Measurements from ENCODE around the gene TDP2.

The TDP2 gene, protein sequence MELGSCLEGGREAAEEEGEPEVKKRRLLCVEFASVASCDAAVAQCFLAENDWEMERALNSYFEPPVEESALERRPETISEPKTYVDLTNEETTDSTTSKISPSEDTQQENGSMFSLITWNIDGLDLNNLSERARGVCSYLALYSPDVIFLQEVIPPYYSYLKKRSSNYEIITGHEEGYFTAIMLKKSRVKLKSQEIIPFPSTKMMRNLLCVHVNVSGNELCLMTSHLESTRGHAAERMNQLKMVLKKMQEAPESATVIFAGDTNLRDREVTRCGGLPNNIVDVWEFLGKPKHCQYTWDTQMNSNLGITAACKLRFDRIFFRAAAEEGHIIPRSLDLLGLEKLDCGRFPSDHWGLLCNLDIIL

DNA sequence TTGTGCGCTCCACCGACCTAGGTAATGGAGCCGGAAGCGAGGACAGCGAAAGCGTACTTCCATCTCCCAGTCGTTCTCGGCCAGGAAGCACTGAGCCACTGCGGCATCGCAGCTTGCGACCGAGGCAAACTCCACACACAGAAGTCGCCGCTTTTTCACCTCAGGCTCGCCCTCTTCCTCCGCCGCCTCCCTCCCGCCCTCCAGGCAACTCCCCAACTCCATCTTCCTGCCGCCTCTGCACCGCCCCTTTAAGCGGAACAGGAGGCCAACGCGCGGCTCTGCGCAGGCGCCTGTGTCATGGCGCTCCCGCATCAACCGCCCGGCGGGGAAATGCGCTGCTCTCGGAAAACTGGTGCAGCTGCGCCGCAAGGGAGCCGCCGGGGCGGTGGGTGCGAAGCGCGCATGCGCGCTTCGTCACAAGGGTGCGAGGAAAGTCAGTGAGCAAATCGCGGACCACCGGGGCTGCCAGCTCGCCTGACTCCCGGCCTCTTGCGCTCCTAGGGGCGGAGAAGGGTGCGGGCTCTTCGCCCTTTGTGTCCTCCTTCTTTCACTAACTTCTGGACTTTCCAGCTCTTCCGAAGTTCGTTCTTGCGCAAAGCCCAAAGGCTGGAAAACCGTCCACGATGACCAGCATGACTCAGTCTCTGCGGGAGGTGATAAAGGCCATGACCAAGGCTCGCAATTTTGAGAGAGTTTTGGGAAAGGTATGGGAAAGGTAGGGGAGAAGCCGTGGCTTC is at the start of gene TDP2, which contains the start of gene ACOT13:
TSS of gene TDP2 (minus strand) at position 259 of the 737 bp plus-strand sequence. CDS start at position 222, 37 bp downstream.
TSS of gene ACOT13 (plus strand) at position 437 of the 737 bp plus-strand sequence. CDS start at position 624, 187 bp downstream.
- in situ Hi-C loops (cut with MboI; ENCODE audit: low sequenced_read_pairs), result no loop called here

DNA sequence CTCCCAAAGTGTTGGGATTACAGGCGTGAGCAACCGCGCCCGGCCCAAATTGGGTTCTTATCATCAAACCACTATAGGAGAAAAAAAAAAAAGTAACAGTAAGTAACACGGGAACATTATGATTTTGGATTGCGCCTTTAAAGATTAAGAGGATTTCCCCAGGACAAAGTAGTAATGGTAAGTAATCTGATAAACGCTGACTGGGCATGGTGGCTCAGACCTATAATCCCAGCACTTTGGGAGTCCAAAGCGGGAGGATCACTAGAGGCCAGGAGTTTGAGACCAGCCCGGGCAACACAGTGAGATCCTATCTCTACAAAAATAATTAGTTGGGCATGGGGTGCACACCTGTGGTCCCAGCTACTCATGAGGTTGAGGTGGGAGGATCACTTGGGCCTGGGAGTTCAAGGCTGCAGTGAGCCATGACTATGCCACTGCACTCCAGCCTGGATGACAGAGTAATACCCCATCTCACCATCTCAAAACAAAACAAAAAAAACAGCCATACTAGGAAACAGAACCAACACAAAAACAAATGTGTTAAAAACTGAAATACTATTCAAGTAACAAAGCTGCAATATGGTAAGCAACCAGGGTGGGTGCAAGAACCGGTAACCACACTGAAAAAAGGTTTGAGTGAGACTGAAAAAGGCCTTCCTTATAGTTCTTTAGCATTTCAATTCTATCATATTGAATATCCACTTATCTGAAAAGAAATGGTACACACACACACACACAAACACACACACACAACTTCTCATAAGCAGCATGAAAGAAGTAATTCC is 44.0 kb upstream of the TDP2 start:
- in situ Hi-C loops (cut with MboI; ENCODE audit: low sequenced_read_pairs), result no loop called here

DNA sequence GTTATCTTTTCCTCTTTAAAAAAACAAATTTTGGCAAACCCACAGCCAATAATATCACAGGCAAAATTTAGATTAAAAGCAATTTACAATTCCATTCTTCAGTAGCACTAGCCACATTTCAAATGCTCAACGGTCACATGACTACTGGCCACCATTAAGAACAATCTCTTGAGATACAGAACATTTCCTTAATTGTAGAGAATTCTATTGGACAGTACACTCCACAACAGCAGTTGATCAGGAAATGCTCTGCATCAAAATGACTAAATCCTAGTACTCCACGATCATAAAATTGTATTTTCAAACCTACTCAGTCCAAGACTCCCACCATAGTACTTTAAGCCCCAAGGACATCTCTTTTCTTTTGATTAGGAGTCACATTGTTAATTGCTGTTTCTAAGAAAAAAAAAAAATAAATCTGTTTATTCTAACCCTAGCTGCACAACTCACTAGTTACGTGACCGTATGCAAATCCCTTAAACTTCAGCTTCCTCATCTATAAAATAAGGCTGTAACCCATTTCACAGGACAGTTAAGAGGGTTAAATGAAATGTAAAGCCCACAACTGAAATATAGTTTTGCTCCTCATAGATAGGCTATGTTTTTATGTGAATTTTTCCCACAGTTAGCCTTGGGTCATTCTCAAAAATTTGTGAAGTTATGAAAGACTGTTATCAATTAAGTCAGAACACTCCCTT is 42.5 kb upstream of the TDP2 start:
- in situ Hi-C loops (cut with MboI; ENCODE audit: low sequenced_read_pairs), result no loop called here

DNA sequence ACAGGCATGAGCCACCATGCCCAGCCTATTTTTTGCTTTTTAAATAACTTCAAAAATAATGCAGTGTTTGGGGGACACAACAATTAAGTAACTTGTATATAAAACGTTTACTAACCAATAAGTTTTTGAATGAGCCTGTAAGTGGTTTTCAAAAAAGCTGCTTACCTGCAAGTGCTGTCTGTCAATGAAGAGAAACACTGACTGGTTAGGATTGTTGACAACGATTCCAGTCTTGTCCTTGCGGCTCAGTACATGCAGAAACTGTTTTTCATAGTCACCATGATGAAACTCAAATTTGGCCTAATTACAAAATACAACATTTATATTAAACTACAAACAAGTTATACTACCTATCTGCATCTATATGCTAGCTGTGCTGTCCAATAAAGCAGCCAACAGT is 41.9 kb upstream of the TDP2 start:
- in situ Hi-C loops (cut with MboI; ENCODE audit: low sequenced_read_pairs), result no loop called here

DNA sequence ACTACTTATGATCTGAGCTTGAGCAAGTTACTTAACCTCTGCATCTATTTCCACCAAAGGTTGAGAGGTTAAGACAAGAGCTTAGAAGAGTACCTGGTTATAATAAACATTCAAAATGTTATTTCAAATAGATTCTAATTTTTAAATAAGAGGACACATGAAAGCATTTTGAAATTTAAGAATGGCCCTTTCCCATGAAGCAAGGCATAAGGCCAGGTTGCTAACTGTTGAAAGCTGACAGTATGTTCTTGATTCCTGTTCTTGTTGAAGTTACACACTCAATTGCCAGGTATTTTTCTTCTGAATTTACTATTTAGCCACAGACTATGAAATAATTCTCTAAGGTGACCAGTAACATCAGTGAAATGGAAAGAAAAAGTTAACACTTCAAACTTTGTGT is 37.8 kb upstream of the TDP2 start:
- in situ Hi-C loops (cut with MboI; ENCODE audit: low sequenced_read_pairs), result no loop called here

DNA sequence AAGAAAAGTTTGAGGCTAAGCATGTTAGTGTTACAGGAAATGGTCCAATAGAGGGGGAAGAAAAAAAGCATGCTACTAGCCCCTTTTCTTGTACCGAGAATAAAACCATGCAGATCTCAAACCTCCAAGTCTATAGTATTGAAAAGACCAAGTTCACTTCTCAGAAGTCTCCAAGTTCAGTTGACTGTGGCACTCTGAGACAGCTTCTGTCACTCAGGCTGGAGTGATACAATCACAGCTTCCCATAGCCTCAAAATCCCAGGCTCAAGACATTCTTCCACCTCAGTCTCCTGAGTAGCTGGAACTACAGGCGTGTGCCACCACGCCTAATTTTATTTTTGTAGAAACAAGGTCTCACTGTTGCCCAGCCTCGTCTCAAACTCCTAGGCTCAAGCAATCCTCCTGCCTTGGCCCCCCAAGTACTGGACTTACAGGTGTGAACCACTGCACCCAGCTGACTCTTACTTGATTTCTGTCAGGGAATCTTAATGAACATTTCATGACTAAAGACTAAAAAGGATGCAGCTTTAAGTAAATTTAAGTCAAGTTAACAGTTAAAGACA is 36.1 kb upstream of the TDP2 start:
- in situ Hi-C loops (cut with MboI; ENCODE audit: low sequenced_read_pairs), result no loop called here

DNA sequence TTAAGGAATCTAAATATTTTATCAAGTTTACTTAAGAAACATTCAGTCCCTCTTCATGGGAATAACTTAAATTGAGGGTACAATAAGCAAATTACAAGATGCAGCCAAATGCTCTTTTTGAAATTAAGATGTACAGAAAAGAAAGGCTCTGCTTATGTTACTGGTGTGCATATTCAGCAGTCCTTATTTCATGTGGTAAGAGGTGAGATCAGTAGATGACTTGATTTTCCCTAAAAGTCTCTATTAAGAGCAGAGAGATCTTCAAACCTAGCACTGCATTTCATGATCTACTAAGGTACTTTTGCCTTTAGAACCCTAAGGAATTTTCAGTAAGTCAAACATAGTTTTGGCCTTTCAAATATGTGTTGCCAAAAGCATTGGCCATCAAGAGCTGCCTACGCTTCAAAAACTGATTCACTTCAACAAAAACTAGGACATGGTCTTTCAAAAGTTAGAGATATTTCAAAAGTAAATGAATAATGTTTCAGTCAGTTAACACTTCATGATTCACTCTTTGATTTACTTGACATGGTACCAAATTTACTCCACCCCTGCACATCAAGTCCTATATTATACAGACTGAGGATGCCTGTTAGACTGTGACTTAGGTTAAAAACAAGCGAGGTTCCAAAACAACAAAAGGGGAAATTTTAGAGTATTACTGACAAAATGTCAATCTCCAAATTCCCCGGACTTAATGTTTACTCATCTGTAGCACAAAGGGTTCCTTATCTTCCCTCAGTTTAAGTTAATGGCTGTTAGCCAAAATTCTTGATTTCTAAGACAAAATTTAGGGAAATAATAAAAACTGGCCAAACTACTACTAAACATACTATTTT is 33.0 kb upstream of the TDP2 start:
- in situ Hi-C loops (cut with MboI; ENCODE audit: low sequenced_read_pairs), result loop anchor here (10.0 kb wide), 1 partner anchor 125 kb away; no protein-coding TSS in a partner anchor

DNA sequence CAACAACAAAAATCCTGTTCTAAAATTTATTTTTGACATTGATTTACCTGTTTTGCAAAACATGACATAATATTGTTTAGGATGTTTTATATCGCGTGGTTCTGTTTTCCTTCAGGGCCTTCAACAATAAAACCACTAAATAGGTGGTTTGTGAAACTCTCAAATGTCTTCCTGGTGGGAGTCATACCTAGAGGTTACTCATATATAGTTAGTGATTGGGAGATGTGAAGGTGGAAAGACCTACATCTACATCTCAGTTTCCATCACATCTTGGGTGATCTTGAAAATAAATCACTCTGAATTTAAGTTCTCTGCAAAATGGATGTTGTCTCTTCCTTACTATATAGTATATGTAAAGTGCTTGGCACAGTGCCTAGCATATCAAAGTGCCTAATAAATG is 29.4 kb upstream of the TDP2 start:
- in situ Hi-C loops (cut with MboI; ENCODE audit: low sequenced_read_pairs), result loop anchor here (10.0 kb wide), 1 partner anchor 121 kb away; no protein-coding TSS in a partner anchor

DNA sequence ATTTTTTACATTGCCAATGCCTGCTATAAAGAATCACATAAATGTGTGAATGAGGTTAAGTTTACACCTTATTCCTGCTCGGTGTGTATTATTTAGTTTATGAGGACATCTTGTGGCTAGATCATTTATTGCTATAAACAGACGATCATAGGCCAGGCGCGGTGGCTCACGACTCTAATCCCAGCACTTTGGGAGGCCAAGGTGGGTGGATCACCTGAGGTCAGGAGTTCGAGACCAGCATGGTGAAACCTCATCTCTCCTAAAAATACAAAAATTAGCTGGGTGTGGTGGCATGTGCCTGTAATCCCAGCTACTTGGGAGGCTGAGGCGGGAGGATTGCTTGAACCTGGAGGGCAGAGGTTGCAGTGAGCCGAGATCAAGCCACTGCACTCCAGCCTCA is 28.9 kb upstream of the TDP2 start:
- in situ Hi-C loops (cut with MboI; ENCODE audit: low sequenced_read_pairs), result loop anchor here (10.0 kb wide), 1 partner anchor 121 kb away; no protein-coding TSS in a partner anchor

DNA sequence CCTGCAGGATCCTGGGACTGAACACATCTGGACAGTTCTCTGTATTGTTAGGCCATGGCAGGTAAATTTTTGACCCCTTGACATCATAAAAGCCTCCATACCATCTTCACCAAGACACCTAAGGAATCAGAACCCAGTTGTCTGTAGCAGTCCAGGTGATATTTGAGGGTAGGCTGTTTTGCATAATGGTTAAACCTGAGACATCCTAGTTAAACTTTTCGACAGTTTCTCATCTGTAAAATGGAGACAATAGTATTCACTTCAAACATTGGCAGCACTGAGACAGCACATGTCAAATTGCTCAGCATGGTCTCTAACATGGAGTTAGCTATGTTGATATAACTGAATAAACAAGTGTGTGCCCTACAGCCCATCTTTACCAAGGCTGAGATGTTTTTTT is 27.5 kb upstream of the TDP2 start:
- in situ Hi-C loops (cut with MboI; ENCODE audit: low sequenced_read_pairs), result loop anchor here (10.0 kb wide), 1 partner anchor 119 kb away; no protein-coding TSS in a partner anchor

DNA sequence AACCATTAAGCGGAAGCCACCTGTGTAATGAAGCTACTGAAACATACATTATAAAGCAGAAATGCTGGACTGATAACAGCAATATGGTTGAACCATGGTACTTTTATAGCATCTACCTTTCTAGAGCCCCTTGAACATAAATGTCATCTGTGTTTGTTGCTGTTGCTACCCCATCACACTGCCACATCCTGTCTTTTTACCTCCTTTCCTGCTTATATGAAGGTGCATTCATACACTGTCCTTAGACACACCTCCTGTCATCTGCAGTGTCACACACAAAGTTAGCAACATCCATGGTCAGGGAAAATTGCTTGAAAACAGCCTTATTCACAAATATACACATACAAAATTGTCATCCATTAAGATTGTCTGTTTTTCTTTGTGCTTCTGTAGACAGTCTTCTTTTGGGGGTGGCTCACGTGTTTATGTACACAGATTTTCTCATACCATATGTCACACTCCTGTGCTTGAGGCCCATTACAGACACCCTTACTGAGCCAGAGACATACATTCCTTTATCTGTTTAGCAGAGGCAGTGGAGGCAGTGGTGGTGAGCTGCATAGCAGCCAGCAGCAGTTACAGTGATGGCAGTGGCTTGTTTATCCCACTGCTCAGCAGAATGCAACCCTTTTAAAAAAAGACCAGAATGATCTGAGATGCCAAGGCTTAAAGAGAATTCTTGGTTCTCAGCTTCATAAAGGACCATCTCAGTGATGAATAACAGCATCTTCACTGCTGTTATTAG is 26.3 kb upstream of the TDP2 start:
- in situ Hi-C loops (cut with MboI; ENCODE audit: low sequenced_read_pairs), result loop anchor here (10.0 kb wide), 1 partner anchor 118 kb away; no protein-coding TSS in a partner anchor

DNA sequence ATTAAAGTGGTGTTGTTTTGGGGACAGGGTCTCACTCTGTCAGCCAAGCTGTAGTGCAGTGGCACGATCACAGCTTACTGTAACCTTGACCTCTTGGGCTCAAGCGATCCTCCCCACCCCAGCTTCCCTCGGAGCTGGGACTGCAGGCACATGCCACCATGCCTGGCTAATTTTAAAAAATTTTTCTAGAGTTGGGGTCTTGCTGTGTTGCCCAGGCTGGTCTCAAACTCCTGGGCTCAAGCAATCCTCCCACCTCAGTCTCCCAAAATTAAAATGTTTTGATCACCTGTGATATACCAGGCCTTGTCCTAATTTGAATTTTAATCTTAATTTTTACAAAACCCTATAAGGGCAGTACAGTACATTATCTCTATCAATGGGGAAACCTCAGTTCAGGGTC is 25.7 kb upstream of the TDP2 start:
- in situ Hi-C loops (cut with MboI; ENCODE audit: low sequenced_read_pairs), result loop anchor here (10.0 kb wide), 1 partner anchor 118 kb away; no protein-coding TSS in a partner anchor

DNA sequence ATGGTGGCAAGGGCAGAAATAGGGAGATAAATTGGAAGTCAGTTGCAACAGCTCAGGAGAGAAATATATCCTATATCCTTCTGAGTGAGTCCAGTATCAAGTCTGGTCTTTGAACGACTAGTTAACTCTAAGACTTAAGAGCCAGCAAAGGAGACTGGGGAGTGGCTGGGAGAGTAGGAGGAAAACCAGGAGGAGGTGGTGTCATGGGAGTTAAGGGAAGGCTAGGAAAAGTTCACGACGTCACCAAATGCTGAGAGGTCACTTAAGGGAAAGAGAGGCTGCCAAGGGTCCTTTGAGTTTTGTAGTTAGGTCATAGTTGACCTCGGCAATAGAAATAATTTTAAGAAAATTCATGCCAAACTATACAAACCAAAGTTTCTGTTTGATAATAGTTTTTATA is 25.3 kb upstream of the TDP2 start:
- in situ Hi-C loops (cut with MboI; ENCODE audit: low sequenced_read_pairs), result loop anchor here (10.0 kb wide), 1 partner anchor 117 kb away; no protein-coding TSS in a partner anchor

DNA sequence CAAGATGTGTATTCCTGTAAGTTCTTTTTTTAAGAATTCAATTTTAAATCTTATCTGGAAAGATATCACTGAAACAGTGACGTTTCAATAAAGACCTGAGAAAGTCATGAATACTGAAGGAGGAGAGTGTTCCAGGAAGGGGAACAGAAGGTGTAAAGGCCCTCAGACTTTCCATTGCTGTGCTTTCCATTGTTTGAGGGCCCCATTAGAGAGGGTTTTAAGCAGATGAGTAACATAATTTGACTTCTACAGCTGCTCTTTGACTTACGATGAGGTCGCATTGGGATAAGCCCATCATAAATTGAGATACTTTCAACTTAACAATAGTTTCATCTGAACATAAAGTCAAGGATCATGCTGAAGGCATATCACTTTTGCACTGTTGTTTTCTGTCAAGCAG is 24.9 kb upstream of the TDP2 start:
- in situ Hi-C loops (cut with MboI; ENCODE audit: low sequenced_read_pairs), result loop anchor here (10.0 kb wide), 1 partner anchor 117 kb away; no protein-coding TSS in a partner anchor

DNA sequence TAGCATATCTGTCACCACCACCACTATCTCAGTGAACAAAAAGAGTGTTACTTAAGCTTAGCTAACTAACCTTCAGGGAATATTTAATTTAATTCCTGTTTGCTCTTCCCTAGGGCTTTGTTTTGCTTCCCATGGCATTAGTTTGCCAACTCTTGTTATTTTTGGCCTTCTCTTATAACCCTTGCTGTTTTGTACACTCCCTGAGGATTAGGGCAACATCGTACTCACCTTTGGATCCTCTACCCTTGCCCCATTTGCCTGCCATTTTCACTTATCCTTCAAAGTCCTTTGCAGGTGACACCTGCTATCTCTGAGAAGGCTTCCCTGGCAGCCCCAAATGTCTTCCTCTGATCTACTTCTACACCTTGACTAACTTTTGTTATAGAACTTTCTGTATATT is 23.9 kb upstream of the TDP2 start:
- in situ Hi-C loops (cut with MboI; ENCODE audit: low sequenced_read_pairs), result loop anchor here (10.0 kb wide), 1 partner anchor 116 kb away; no protein-coding TSS in a partner anchor

DNA sequence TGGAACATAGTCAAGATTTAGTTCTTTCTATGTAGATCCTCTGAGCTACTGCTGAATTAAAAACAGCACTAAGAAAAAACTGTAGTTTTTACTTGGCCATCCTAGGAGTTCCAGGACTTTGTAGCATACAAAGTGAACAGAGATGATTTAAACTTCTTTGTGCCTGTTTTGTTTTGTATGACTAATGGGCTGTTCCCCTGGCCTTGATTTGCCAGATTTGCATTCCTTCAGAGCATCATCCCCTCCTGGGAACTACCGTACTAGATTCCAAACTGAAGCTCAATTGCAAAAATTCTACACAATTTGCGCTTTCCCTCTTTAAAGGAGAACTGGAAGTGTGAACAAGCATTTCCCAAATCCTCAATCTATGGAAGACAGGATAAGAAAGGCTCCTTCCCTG is 23.3 kb upstream of the TDP2 start:
- in situ Hi-C loops (cut with MboI; ENCODE audit: low sequenced_read_pairs), result loop anchor here (10.0 kb wide), 1 partner anchor 115 kb away; no protein-coding TSS in a partner anchor

DNA sequence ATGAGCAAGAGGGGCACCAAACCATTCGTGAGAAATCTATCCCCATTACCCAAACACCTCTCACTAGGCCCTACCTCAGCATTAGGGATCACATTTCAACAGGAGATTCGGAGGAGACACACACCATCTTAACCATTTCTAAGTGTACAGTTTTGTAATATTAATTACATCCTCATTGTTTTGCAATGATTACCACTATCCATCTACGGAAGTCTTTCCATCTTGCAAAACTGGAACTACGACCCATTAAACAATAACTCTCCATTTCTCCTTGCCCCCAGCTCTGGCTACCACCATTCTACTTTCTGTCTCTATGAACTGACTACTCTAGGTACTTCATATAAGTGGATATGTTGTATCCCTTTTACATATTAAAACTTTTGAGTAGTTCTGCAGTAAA is 20.2 kb upstream of the TDP2 start:
- in situ Hi-C loops (cut with MboI; ENCODE audit: low sequenced_read_pairs), result no loop called here

DNA sequence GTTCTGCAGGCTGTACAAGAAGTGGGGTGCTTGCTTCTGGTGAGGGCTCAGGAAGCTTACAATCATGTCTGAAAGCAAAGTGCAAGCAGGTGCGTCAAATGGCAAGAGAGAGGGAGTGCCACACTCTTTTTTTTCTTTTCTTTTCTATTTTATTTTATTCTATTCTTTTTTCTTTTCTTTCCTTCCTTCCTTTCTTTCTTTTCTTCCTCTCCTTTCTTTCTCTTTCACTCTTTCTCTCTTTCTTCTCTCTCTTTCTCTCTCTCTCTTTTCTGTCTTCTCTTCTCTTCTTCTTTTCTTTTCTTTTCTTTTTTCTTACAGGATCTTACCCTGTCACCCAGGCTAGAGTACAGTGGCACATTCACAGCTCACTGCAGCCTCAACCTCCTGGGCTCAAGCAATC is 19.7 kb upstream of the TDP2 start:
- in situ Hi-C loops (cut with MboI; ENCODE audit: low sequenced_read_pairs), result no loop called here
